BLaER1 treated with 17β-estradiol and CSF1 and Interleukin-3, amounts not matched to agents 10 nM and 100 nM (cell line): ENCODE data around the gene ARHGAP8.

ENCODE experiments used
- H3K27ac ChIP-seq, 11 experiments: shearing (Covaris generic); formaldehyde crosslinking; 2 replicates each; pipeline ENCODE4 v1.8.1; 2022
- H3K27me3 ChIP-seq, 11 experiments: shearing (Covaris generic); formaldehyde crosslinking; 2 replicates each; pipeline ENCODE4 v1.8.1; 2022
- H3K36me3 ChIP-seq, 11 experiments: shearing (Covaris generic); formaldehyde crosslinking; 2 replicates each; pipeline ENCODE4 v1.8.1; 2022
- H3K4me1 ChIP-seq, 10 experiments: shearing (Covaris generic); formaldehyde crosslinking; 2 replicates each; pipeline ENCODE4 v1.8.1; 2022
- H3K4me2 ChIP-seq, 11 experiments: shearing (Covaris generic); formaldehyde crosslinking; 2 replicates each; pipeline ENCODE4 v1.8.1; 2022
- H3K4me3 ChIP-seq, 10 experiments: shearing (Covaris generic); formaldehyde crosslinking; 2 replicates each; pipeline ENCODE4 v1.8.1; 2022
- H3K9ac ChIP-seq, 11 experiments: shearing (Covaris generic); formaldehyde crosslinking; 2 replicates each; pipeline ENCODE4 v1.8.1; 2022
- H3K9me3 ChIP-seq, 11 experiments: shearing (Covaris generic); formaldehyde crosslinking; replicated peaks in 1 of 11; 2 replicates each; pipeline ENCODE4 v1.8.1; 2022
- H4K20me1 ChIP-seq, 11 experiments: shearing (Covaris generic); formaldehyde crosslinking; 2 replicates each; pipeline ENCODE4 v1.8.1; 2022
- Cebpa-rat ChIP-seq, 11 experiments: shearing (Covaris generic); IDR thresholded peaks; 2 replicates each; pipeline ENCODE4 v1.8.1; 2022

ARHGAP8 gene

GRCh38 chr22:44879301-44879680 lies 126.9 kb downstream of the ARHGAP8 start:
- Histone ChIP-seq H3K4me1 (no peaks in the 10 kb centered on the region), H3K27me3 (no peaks in the 10 kb centered on the region), H3K9ac (no peak overlapping the region), H3K36me3 (no peaks in the 10 kb centered on the region), H4K20me1 (no peaks in the 10 kb centered on the region), H3K27ac (no peak overlapping the region), H3K4me2 (no peak overlapping the region), H3K4me3 (no peak overlapping the region), H3K9me3 (peaks cover 10 to 18% (median 14%) of the 10 kb centered on the region in 11 experiments)
- no peak for TF ChIP-seq Cebpa-rat (IDR thresholded peaks at IDR 0.05)

DNA sequence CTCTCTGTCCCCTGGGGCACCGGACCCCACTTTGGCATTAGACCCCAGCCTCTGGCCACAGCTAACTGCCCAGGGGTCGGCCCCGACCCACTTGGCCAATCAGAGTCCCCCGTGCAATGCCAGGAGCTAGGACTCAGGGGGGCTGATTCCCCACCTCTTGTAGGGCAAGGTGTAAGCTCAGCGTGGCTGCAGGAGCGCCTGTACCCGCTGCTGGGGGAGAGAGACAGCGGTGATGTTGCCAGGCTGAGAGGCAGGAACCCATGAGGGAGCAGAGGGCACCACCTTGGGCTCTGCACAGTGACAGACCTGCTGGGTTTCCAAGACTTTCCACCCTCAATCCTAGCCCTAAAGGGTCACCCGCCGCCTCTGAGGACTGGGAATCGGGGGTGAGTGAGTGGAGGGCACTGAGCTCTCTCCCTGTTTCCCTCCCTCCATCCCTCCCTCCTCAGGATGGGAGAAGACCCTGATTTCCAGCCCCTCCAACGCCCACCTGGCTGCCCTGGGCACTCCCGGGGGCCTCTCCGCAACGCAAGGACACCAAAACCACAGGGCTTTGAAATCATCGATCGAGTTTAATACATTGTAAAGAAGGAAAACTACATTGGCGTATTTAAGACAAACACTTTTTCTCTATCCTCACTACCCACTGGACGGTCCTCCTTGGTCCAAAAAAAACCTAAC lies 128.4 kb downstream of the ARHGAP8 start:
- TF ChIP-seq Cebpa-rat (IDR thresholded peaks at IDR 0.05): no peak
- H3K9ac ChIP-seq: no peak overlapping the region
- no peak overlapping the region for H3K4me3 ChIP-seq
- no peak overlapping the region for H3K4me2 ChIP-seq
- no peaks in the 10 kb centered on the region for H3K36me3 ChIP-seq
- peaks cover 10 to 18% (median 14%) of the 10 kb centered on the region in 11 experiments for H3K9me3 ChIP-seq
- no peaks in the 10 kb centered on the region for H3K27me3 ChIP-seq
- H3K27ac ChIP-seq: no peak overlapping the region
- no peaks in the 10 kb centered on the region for H4K20me1 ChIP-seq
- no peaks in the 10 kb centered on the region for H3K4me1 ChIP-seq

DNA sequence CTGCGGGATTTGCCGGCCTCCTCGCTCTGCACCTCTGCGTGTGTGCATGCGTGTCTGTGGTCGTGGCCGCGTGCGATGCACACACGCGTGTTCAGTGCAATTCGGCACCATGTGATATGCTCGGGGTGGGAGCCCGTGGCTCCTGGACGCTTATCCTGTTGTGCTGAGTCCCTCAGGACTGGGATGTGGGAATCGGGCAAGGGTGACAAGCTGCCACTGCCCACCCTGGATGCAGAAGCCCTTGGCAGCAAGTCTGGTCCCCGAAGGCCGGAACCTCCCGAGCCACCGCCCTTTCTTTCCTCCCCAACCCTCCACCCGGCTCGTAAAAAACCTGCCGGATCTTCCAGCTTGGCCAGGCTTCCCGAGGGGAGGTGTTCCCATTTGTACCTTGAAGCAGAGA lies 129.2 kb downstream of the ARHGAP8 start:
- Histone ChIP-seq H3K9me3 (peaks cover 8 to 15% (median 13%) of the 10 kb centered on the region in 11 experiments), H3K27ac (no peak overlapping the region), H3K4me3 (no peak overlapping the region), H3K4me1 (no peaks in the 10 kb centered on the region), H3K4me2 (no peak overlapping the region), H3K27me3 (no peaks in the 10 kb centered on the region), H4K20me1 (no peaks in the 10 kb centered on the region), H3K36me3 (no peaks in the 10 kb centered on the region), H3K9ac (no peak overlapping the region)
- TF ChIP-seq Cebpa-rat (IDR thresholded peaks at IDR 0.05): no peak

DNA sequence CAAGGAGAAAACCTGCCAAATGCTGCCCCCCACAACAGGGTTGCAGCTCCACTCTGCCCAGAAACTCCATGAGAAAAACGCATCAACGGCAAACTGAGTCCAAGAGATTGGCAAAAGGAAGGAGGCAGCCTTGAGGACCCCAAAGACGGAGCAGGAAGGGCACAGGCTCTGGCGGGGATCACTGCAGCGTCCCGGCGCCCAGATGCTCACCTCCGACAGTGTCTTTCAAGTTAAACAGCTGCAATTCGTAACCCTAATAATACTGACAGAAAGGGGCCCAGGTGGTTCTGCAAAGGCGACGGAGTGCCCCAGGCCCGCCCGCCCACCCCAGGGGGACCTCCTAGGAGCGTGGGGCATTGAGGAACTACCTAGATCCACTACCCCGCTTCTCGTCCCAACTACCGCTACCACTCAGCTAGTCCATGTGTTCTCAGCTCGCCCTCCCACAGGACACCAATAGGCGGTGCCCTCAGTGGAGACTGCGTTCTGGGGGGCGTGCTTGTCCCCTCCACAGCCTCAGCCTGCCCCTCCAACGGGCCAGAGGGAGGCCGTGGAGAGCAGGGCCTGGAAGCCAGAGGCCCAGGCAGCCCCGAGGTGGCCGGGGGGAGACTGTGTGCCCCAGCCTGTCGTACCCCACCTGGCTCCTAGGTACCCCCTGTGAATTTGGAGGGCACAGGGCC lies 130.0 kb downstream of the ARHGAP8 start:
- H3K4me2 ChIP-seq: no peak overlapping the region
- no peak for TF ChIP-seq Cebpa-rat (IDR thresholded peaks at IDR 0.05)
- H3K27me3 ChIP-seq: no peaks in the 10 kb centered on the region
- peaks cover under 1 to 8% (median 6%) of the 10 kb centered on the region in 11 experiments; a peak in 17 of 22 replicates for H3K9me3 ChIP-seq
- H4K20me1 ChIP-seq: no peaks in the 10 kb centered on the region
- no peak overlapping the region for H3K4me3 ChIP-seq
- H3K4me1 ChIP-seq: no peaks in the 10 kb centered on the region
- H3K9ac ChIP-seq: no peak overlapping the region
- no peaks in the 10 kb centered on the region for H3K36me3 ChIP-seq
- no peak overlapping the region for H3K27ac ChIP-seq

DNA sequence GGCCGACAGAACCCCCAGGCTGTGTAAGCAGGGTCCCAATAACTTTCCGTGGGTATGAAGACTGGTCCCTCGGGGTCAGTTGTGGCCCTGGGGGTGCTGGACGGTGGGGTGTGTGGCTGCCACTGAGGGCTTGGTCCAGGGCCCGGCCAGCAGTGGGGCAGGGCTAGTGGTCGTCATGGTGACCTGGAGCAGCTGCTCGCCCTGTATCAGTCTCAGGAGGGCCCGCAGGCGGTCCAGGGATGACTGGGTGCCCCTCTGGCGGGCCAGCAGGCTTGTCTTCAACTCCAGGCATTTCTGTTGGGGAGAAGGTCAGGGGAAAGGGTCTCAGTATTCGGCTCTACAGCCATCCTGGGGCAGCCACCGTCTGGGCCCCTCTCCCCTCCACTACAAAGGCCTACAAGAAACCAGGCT lies 130.6 kb downstream of the ARHGAP8 start:
- no peak overlapping the region for H3K4me3 ChIP-seq
- H3K27ac ChIP-seq: no peak overlapping the region
- TF ChIP-seq Cebpa-rat (IDR thresholded peaks at IDR 0.05): no peak
- no peak overlapping the region for H3K4me2 ChIP-seq
- no peaks in the 10 kb centered on the region for H3K27me3 ChIP-seq
- no peak overlapping the region for H3K9ac ChIP-seq
- H3K9me3 ChIP-seq: peaks cover 0 to 1% (median 0%) of the 10 kb centered on the region in 11 experiments; a peak in 4 of 22 replicates
- no peaks in the 10 kb centered on the region for H3K4me1 ChIP-seq
- H3K36me3 ChIP-seq: no peaks in the 10 kb centered on the region
- no peaks in the 10 kb centered on the region for H4K20me1 ChIP-seq

DNA sequence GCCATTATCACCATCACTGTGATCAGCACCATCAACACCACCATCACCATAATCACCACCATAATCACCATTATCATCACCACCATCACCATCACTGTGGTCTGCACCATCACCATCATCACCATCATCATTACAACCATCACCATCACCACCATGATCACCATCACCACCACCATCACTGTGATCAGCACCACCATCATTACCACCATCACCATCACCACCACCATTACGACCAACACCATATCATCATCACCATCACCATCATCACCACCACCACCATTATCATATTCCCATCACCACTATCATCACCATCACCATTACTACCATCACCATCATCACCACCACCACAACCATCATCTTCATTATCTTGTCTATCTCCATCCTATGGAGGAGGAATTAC lies 132.2 kb downstream of the ARHGAP8 start:
- no peak for TF ChIP-seq Cebpa-rat (IDR thresholded peaks at IDR 0.05)
- no peak overlapping the region for H3K9ac ChIP-seq
- H3K4me2 ChIP-seq: no peak overlapping the region
- H3K36me3 ChIP-seq: no peaks in the 10 kb centered on the region
- no peaks in the 10 kb centered on the region; a peak in 1 of 22 replicates for H4K20me1 ChIP-seq
- H3K4me1 ChIP-seq: no peaks in the 10 kb centered on the region
- no peaks in the 10 kb centered on the region for H3K27me3 ChIP-seq
- no peak overlapping the region for H3K27ac ChIP-seq
- no peaks in the 10 kb centered on the region for H3K9me3 ChIP-seq
- no peak overlapping the region for H3K4me3 ChIP-seq

- no peak overlapping the region for H3K4me2 ChIP-seq
- no peak overlapping the region for H3K4me3 ChIP-seq
- no peak overlapping the region for H3K27ac ChIP-seq
- TF ChIP-seq Cebpa-rat (IDR thresholded peaks at IDR 0.05): no peak
- H4K20me1 ChIP-seq: no peaks in the 10 kb centered on the region; a peak in 1 of 22 replicates
- H3K27me3 ChIP-seq: no peaks in the 10 kb centered on the region
- H3K36me3 ChIP-seq: no peaks in the 10 kb centered on the region
- H3K9ac ChIP-seq: no peak overlapping the region
- H3K9me3 ChIP-seq: no peaks in the 10 kb centered on the region
- no peaks in the 10 kb centered on the region for H3K4me1 ChIP-seq
Measured at GRCh38 chr22:44884968-44885805, 132.8 kb downstream of the ARHGAP8 start.

DNA sequence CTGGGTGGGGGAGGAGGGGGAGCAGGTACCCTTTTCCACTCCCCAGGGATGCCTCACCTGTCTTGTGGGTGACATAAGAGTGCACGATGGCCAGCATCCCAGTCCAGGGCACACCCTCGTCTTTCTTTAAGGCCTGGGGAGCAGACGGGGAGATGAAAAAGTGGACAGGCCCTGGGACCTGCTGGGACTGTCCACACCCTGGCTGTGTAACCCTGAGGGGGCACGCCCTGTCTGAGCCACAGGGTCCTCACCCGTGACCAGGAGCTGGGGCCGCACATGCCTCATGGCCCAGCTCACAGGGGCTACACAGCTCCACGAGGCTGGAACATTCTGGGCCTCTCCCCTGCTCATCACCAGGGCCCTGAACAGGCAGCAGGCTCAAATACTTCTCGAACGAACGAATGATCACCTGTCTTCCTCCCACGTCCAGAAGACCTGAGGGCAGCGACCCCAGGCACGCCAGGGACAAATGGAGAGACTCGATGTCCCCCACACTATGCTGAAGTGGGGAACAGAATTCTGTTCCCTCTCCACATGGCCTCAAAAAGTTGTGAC lies 133.5 kb downstream of the ARHGAP8 start:
- Histone ChIP-seq H3K9me3 (no peaks in the 10 kb centered on the region), H3K4me1 (peaks cover 0 to 3% (median 0%) of the 10 kb centered on the region in 10 experiments; a peak in 4 of 20 replicates), H3K9ac (no peak overlapping the region), H3K27ac (no peak overlapping the region), H4K20me1 (peaks cover 0 to 5% (median 0%) of the 10 kb centered on the region in 11 experiments; a peak in 1 of 22 replicates), H3K4me2 (no peak overlapping the region), H3K4me3 (no peak overlapping the region), H3K27me3 (no peaks in the 10 kb centered on the region), H3K36me3 (no peaks in the 10 kb centered on the region)
- TF ChIP-seq Cebpa-rat (IDR thresholded peaks at IDR 0.05): no peak

- Histone ChIP-seq H3K36me3 (no peaks in the 10 kb centered on the region), H3K27me3 (no peaks in the 10 kb centered on the region), H3K4me2 (no peak overlapping the region), H3K9ac (no peak overlapping the region), H3K4me1 (peaks cover 0 to 3% (median 0%) of the 10 kb centered on the region in 10 experiments; a peak in 4 of 20 replicates), H4K20me1 (peaks cover 0 to 9% (median 0%) of the 10 kb centered on the region in 11 experiments; a peak in 1 of 22 replicates), H3K27ac (no peak overlapping the region), H3K9me3 (no peaks in the 10 kb centered on the region), H3K4me3 (no peak overlapping the region)
- TF ChIP-seq Cebpa-rat (IDR thresholded peaks at IDR 0.05): no peak
Measured at GRCh38 chr22:44887941-44888366, 135.6 kb downstream of the ARHGAP8 start.
